ENCODE measurements around the gene KIF5C. TPM values are rescaled to one million over a fixed set of nuclear protein-coding genes. Genes with fewer than 3 reads are reported as not detected.

Gene KIF5C
- total and polyA plus RNA-seq, 2 of the 13 experiments (the other 11 are each of a cell fraction or from before 2014, with no cell fraction given), result 0.15 to 0.20 TPM

DNA sequence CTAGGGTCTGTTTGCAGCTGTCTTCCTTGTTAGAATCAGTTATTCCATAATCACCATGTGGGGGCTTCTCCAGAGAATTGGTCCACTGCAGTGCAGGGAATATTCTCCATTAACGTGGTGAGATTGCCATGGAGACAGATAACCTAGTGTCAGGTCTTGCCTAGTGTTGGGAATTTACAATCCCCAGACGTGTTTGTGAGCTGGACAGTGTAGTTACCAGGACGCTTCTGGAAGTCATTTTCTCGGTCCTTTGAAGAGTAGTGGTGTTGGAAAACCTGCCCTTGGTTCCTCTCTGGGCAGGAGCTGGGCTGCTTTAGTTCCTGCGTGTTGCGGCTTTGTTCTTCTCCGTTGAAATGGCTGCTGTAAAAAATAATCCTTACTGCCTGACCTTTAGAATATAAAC lies 94.6 kb downstream of the KIF5C start:
- H3K27ac ChIP-seq (ENCODE audit: extremely low read length, insufficient read depth, low read length), result no peak overlapping the region
- intact Hi-C loops (cut with micrococcal nuclease; ENCODE audit: unreplicated experiment) (loop anchor here (2.0 kb wide), 1 partner anchor 33 kb away; no protein-coding TSS in a partner anchor), in situ Hi-C loops (cut with HindIII; ENCODE audit: extremely low pct_ligation_motif_present, low pct_unique_long_range_greater_than_20kb) (no loop called here)
- TF ChIP-seq TEAD2 (CRISPR knock-in tag; IDR thresholded peaks at IDR 0.05) (no peak), CAMTA2 (CRISPR knock-in tag; IDR thresholded peaks at IDR 0.05; ENCODE audit: borderline replicate concordance) (no peak), ZNF282 (IDR thresholded peaks at IDR 0.05; ENCODE audit: partially characterized antibody) (no peak), FOXK2 (IDR thresholded peaks at IDR 0.05) (no peak)
- TF ChIP-seq, protein P1, sequence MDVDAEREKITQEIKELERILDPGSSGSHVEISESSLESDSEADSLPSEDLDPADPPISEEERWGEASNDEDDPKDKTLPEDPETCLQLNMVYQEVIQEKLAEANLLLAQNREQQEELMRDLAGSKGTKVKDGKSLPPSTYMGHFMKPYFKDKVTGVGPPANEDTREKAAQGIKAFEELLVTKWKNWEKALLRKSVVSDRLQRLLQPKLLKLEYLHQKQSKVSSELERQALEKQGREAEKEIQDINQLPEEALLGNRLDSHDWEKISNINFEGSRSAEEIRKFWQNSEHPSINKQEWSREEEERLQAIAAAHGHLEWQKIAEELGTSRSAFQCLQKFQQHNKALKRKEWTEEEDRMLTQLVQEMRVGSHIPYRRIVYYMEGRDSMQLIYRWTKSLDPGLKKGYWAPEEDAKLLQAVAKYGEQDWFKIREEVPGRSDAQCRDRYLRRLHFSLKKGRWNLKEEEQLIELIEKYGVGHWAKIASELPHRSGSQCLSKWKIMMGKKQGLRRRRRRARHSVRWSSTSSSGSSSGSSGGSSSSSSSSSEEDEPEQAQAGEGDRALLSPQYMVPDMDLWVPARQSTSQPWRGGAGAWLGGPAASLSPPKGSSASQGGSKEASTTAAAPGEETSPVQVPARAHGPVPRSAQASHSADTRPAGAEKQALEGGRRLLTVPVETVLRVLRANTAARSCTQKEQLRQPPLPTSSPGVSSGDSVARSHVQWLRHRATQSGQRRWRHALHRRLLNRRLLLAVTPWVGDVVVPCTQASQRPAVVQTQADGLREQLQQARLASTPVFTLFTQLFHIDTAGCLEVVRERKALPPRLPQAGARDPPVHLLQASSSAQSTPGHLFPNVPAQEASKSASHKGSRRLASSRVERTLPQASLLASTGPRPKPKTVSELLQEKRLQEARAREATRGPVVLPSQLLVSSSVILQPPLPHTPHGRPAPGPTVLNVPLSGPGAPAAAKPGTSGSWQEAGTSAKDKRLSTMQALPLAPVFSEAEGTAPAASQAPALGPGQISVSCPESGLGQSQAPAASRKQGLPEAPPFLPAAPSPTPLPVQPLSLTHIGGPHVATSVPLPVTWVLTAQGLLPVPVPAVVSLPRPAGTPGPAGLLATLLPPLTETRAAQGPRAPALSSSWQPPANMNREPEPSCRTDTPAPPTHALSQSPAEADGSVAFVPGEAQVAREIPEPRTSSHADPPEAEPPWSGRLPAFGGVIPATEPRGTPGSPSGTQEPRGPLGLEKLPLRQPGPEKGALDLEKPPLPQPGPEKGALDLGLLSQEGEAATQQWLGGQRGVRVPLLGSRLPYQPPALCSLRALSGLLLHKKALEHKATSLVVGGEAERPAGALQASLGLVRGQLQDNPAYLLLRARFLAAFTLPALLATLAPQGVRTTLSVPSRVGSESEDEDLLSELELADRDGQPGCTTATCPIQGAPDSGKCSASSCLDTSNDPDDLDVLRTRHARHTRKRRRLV (CRISPR knock-in tag; IDR thresholded peaks at IDR 0.05), result no peak
- TF ChIP-seq, protein P2, sequence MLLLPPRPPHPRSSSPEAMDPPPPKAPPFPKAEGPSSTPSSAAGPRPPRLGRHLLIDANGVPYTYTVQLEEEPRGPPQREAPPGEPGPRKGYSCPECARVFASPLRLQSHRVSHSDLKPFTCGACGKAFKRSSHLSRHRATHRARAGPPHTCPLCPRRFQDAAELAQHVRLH (CRISPR knock-in tag; IDR thresholded peaks at IDR 0.05; ENCODE audit: borderline replicate concordance, low read depth), result no peak
- H3K27me3 ChIP-seq (ENCODE audit: control insufficient read depth in 1 of 2, insufficient read depth in 2 of 2, low read length in 2 of 2), result peaks cover 0 to 10% of the 10 kb centered on the region in 2 experiments; a peak in 2 of 5 replicates
- ChIA-PET CTCF (ENCODE audit: low intra/inter-chr PET ratio, low total read pairs) (no interaction called here), POLR2A (no interaction called here)
- BruUV-seq (replicated peaks), result no TSS peak
- no peaks in the 10 kb centered on the region for H3K4me1 ChIP-seq (ENCODE audit: insufficient read depth, low read length)
- no peak overlapping the region for H3K9ac ChIP-seq (ENCODE audit: insufficient read depth, low read depth, low read length)
- FAIRE-seq (no peak), DNase-seq (ENCODE audit: low spot score) (no peak), ATAC-seq (no peak)
- no peaks in the 10 kb centered on the region for H3K36me3 ChIP-seq (replicated peaks in 1 of 2; ENCODE audit: control insufficient read depth in 1 of 2, insufficient read depth in 2 of 2, low read length in 2 of 2)
- no peak overlapping the region for H2AFZ ChIP-seq (ENCODE audit: low read length)
- 40% methylated on average over 7 of the region's 7 CpGs for WGBS (ENCODE audit: low lambda C conversion rate)
- no peaks in the 10 kb centered on the region for H3K9me3 ChIP-seq (ENCODE audit: low read length)
- H3K79me2 ChIP-seq (ENCODE audit: insufficient read depth, low read length), result no peaks in the 10 kb centered on the region
- H3K4me3 ChIP-seq (replicated peaks in 1 of 3; ENCODE audit: insufficient read depth in 1 of 3, low read depth in 2 of 3, low read length in 3 of 3), result no peak overlapping the region
- no peaks in the 10 kb centered on the region for H4K20me1 ChIP-seq (ENCODE audit: insufficient read depth, low read length)
- no peak overlapping the region for H3K4me2 ChIP-seq (ENCODE audit: low read depth, low read length)
